Measurements from ENCODE around the gene ZNF618. TPM values are rescaled to one million over a fixed set of nuclear protein-coding genes. Genes with fewer than 3 reads are reported as not detected.

ZNF618 gene
- total RNA-seq, 1 experiment from 2014 or later = 22.0 TPM

GRCh38 chr9:113886933-113887332, 10.8 kb downstream of the ZNF618 start:
- Mint-ChIP-seq H3K4me1 (peaks cover 56% of the 10 kb centered on the region), H3K36me3 (peaks cover 23% of the 10 kb centered on the region), H3K4me3 (no peak overlapping the region), H3K27ac (peak overlapping the region; percentile 95), H3K9me3 (peaks cover 22% of the 10 kb centered on the region), H3K27me3 (ENCODE audit: low read depth) (no peaks in the 10 kb centered on the region)
- ChIA-PET POLR2A (no interaction called here), CTCF (interaction anchor here (0.7 to 1.1 kb wide), 2 partner anchors 10 to 166 kb away, joined by 4 to 5 read pairs; no protein-coding TSS in a partner anchor)
- ATAC-seq (no peak; the same call in 1 of the 2 replicates), DNase-seq (ENCODE audit: low spot score) (no peak)
- no peak for TF ChIP-seq MLX (CRISPR knock-in tag; IDR thresholded peaks at IDR 0.05)
- no peak for TF ChIP-seq E2F4 (CRISPR knock-in tag; IDR thresholded peaks at IDR 0.05; ENCODE audit: borderline replicate concordance, low read depth)
- TF ChIP-seq E2F1 (CRISPR knock-in tag; IDR thresholded peaks at IDR 0.05) = no peak
- no peak for TF ChIP-seq JUN (CRISPR knock-in tag; IDR thresholded peaks at IDR 0.05)
- TF ChIP-seq FOXP1 (CRISPR knock-in tag; IDR thresholded peaks at IDR 0.05; ENCODE audit: borderline replicate concordance) = no peak
- TF ChIP-seq ARID4B (CRISPR knock-in tag; IDR thresholded peaks at IDR 0.05; ENCODE audit: borderline replicate concordance) = no peak
- no peak for TF ChIP-seq ZNF396 (CRISPR knock-in tag; IDR thresholded peaks at IDR 0.05; ENCODE audit: borderline replicate concordance)

- H3K36me3 Mint-ChIP-seq = peaks cover 23% of the 10 kb centered on the region
- H3K4me1 Mint-ChIP-seq = peaks cover 53% of the 10 kb centered on the region
- peak overlapping the region; percentile 95 for H3K27ac Mint-ChIP-seq
- no peak for TF ChIP-seq NFATC4 (CRISPR knock-in tag; IDR thresholded peaks at IDR 0.05)
- no peak for TF ChIP-seq ZNF416 (CRISPR knock-in tag; IDR thresholded peaks at IDR 0.05)
- TF ChIP-seq E2F4 (CRISPR knock-in tag; IDR thresholded peaks at IDR 0.05; ENCODE audit: borderline replicate concordance, low read depth) = no peak
- TF ChIP-seq ZSCAN18 (CRISPR knock-in tag; IDR thresholded peaks at IDR 0.05) = no peak
- no peak for TF ChIP-seq NR3C1 (CRISPR knock-in tag; conservative IDR thresholded peaks at IDR 0.05; ENCODE audit: low read depth)
- TF ChIP-seq GRHL2 (CRISPR knock-in tag; IDR thresholded peaks at IDR 0.05; ENCODE audit: insufficient replicate concordance, severe bottlenecking) = no peak
- TF ChIP-seq OVOL2 (CRISPR knock-in tag; IDR thresholded peaks at IDR 0.05; ENCODE audit: borderline replicate concordance) = no peak
- no peak for TF ChIP-seq ZBTB21 (CRISPR knock-in tag; IDR thresholded peaks at IDR 0.05; ENCODE audit: borderline replicate concordance)
- TF ChIP-seq CBFB (CRISPR knock-in tag; IDR thresholded peaks at IDR 0.05; ENCODE audit: low read depth) = no peak
- no peak for TF ChIP-seq NFE2L1 (CRISPR knock-in tag; IDR thresholded peaks at IDR 0.05)
- no peak for TF ChIP-seq MXD4 (CRISPR knock-in tag; IDR thresholded peaks at IDR 0.05; ENCODE audit: borderline replicate concordance)
- TF ChIP-seq STAT6 (CRISPR knock-in tag; conservative IDR thresholded peaks at IDR 0.05; ENCODE audit: low read depth) = no peak
- DNase-seq (ENCODE audit: low spot score) = no peak
- ChIA-PET CTCF (interaction anchor here (1.7 kb wide), 1 partner anchor 10 kb away, joined by 8 read pairs; the partner anchor contains the start of gene ZNF618), POLR2A (no interaction called here)
- H3K4me3 Mint-ChIP-seq = peak overlapping the region; percentile 15; the same call in 1 of the 2 replicates
- peak; percentile 15; the same call in 1 of the 2 replicates for ATAC-seq
- no peaks in the 10 kb centered on the region for H3K27me3 Mint-ChIP-seq (ENCODE audit: low read depth)
- H3K9me3 Mint-ChIP-seq = peaks cover 22% of the 10 kb centered on the region
Observed at GRCh38 chr9:113887436-113887835, 11.3 kb downstream of the ZNF618 start.
